OCI-LY7 (cell line): Measurements from ENCODE around the gene GABRA6. TPM values are rescaled to one million over a fixed set of nuclear protein-coding genes. Genes with fewer than 3 reads are reported as not detected.

Experiments used
- BruUV-seq: library from RNA; stranded (reverse); fragments of 400-500 nt; replicated peaks from 2 replicates; lab custom pipeline; 2021; lab: Mats Ljungman, UMichigan
- CTCF ChIA-PET: fragments of 300-600 bp; sonication (Branson Sonifier 250); formaldehyde crosslinking; loops from one replicate; lab custom pipeline; 2022; ENCODE audit warnings: antibody characterized with exemption; ENCODE audit not compliant: unreplicated experiment; lab: Charles Lee
- POLR2A ChIA-PET: fragments of 300-600 bp; sonication (Branson Sonifier 250); formaldehyde crosslinking; loops from one replicate; lab custom pipeline; 2022; ENCODE audit warnings: antibody characterized with exemption; lab: Charles Lee
- DNase-seq: peaks from one replicate; pipeline ENCODE4 v3.0.0-alpha.2; 2015; ENCODE audit warnings: low spot score
- H2AFZ ChIP-seq: fragments of 200-600 bp; sonication (generic), shearing (Covaris generic); 2 replicates; pipeline ENCODE4 v1.6.1; 2014; ENCODE audit warnings: mild to moderate bottlenecking, antibody characterized with exemption, low read length, moderate library complexity
- H3K27ac ChIP-seq: fragments of 200-600 bp; sonication (generic); 2 replicates; pipeline ENCODE4 v1.5.1; 2014; ENCODE audit warnings: mixed run types, low read depth, mild to moderate bottlenecking, moderate library complexity, low read length, inconsistent platforms; ENCODE audit not compliant: poor library complexity, severe bottlenecking
- H3K36me3 ChIP-seq: fragments of 200-600 bp; sonication (generic); 2 replicates; pipeline ENCODE4 v1.6.1; 2014; ENCODE audit warnings: mild to moderate bottlenecking, antibody characterized with exemption, low read length, moderate library complexity, mixed read lengths; ENCODE audit not compliant: insufficient read depth
- H3K4me1 ChIP-seq: fragments of 200-600 bp; sonication (generic); 2 replicates; pipeline ENCODE4 v1.5.1; 2014; ENCODE audit warnings: mild to moderate bottlenecking, low read length; ENCODE audit not compliant: insufficient read depth, poor library complexity, severe bottlenecking
- H3K4me2 ChIP-seq: fragments of 200-600 bp; sonication (generic); 2 replicates; pipeline ENCODE4 v1.6.1; 2014; ENCODE audit warnings: mild to moderate bottlenecking, low read length
- H3K4me3 ChIP-seq: fragments of 200-600 bp; sonication (generic); 2 replicates; pipeline ENCODE4 v1.5.1; 2014; ENCODE audit warnings: mild to moderate bottlenecking, low read depth, low read length; ENCODE audit not compliant: poor library complexity, severe bottlenecking
- H3K79me2 ChIP-seq: fragments of 200-600 bp; sonication (generic); 2 replicates; pipeline ENCODE4 v1.6.1; 2016; ENCODE audit warnings: low read depth, mild to moderate bottlenecking, low read length, moderate library complexity, mixed read lengths; ENCODE audit not compliant: insufficient read depth
- H3K9me2 ChIP-seq: fragments of 200-600 bp; sonication (generic); 2 replicates; pipeline ENCODE4 v1.6.1; 2016; ENCODE audit warnings: mild to moderate bottlenecking, low read length, mixed read lengths; ENCODE audit not compliant: insufficient read depth
- H3K9me3 ChIP-seq: fragments of 200-600 bp; sonication (generic); 2 replicates; pipeline ENCODE4 v1.6.1; 2014; ENCODE audit warnings: mild to moderate bottlenecking, mixed run types, low read length, mixed read lengths
- H4K20me1 ChIP-seq: fragments of 200-600 bp; sonication (generic); 2 replicates; pipeline ENCODE4 v1.6.1; 2014; ENCODE audit warnings: mild to moderate bottlenecking, antibody characterized with exemption, low read length, moderate library complexity, mixed read lengths; ENCODE audit not compliant: insufficient read depth
- EZH2phosphoT487 ChIP-seq: fragments of 200-600 bp; sonication (generic); IDR thresholded peaks from 2 replicates; pipeline ENCODE4 v1.6.1; 2018; ENCODE audit warnings: low read depth, borderline replicate concordance, mild to moderate bottlenecking, mixed run types, antibody characterized with exemption, low read length, moderate library complexity, mixed read lengths
- intact Hi-C: fragments of 100-400 bp; cut with micrococcal nuclease; formaldehyde crosslinking; loops from one replicate; pipeline ENCODE4 v1.10.0; 2022; ENCODE audit not compliant: unreplicated experiment
- total RNA-seq, 2 experiments: library from RNA; depleted of rRNA in 1 of 2; stranded (reverse); fragments of >200 nt in 1 of 2; shearing (Covaris generic) in 1 of 2; gene quantifications; 2 replicates each; pipeline ENCODE4 v1.2.3, GENCODE V29; 2014 to 2022
- TF ChIP-seq, protein P1 (sequence below): fragments of 200-600 bp; sonication (generic); conservative IDR thresholded peaks from 2 replicates; pipeline ENCODE4 v1.5.1; 2014; ENCODE audit warnings: mild to moderate bottlenecking, antibody characterized with exemption, low read length, moderate library complexity, mixed read lengths

The GABRA6 gene
- total RNA-seq, 2 experiments from 2014 or later, result not detected

DNA sequence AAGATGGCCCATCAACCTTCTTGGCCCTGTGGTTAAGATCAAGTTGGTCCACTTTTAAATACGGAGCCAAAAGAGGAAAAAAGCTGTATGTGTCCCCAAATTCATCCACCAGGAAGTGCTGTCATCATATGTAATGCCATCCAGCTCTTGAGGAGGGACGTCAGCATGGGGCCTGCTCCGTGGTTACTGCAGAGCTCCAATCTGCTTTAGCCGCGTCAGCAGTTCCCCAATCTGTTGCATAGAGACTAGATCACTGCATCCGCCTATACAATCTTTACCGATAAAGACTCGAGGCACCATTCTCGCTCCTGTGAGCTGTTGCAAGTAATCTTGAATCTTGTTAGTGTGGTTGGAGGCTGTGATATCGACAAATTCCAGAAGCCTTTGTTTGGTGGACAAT is 65.7 kb downstream of the GABRA6 start:
- Histone ChIP-seq H3K4me1 (no peaks in the 10 kb centered on the region), H3K9me3 (no peaks in the 10 kb centered on the region), H4K20me1 (no peaks in the 10 kb centered on the region), H3K9me2 (no peaks in the 10 kb centered on the region), H3K4me2 (no peak overlapping the region), H2AFZ (no peak overlapping the region), H3K36me3 (no peaks in the 10 kb centered on the region), H3K4me3 (no peak overlapping the region), H3K79me2 (no peaks in the 10 kb centered on the region), H3K27ac (no peak overlapping the region)
- CTCF ChIA-PET, result no interaction called here
- no peak for TF ChIP-seq EZH2phosphoT487
- TF ChIP-seq, protein P1, sequence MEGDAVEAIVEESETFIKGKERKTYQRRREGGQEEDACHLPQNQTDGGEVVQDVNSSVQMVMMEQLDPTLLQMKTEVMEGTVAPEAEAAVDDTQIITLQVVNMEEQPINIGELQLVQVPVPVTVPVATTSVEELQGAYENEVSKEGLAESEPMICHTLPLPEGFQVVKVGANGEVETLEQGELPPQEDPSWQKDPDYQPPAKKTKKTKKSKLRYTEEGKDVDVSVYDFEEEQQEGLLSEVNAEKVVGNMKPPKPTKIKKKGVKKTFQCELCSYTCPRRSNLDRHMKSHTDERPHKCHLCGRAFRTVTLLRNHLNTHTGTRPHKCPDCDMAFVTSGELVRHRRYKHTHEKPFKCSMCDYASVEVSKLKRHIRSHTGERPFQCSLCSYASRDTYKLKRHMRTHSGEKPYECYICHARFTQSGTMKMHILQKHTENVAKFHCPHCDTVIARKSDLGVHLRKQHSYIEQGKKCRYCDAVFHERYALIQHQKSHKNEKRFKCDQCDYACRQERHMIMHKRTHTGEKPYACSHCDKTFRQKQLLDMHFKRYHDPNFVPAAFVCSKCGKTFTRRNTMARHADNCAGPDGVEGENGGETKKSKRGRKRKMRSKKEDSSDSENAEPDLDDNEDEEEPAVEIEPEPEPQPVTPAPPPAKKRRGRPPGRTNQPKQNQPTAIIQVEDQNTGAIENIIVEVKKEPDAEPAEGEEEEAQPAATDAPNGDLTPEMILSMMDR, result no peak
- no TSS peak for BruUV-seq
- POLR2A ChIA-PET, result no interaction called here
- DNase-seq, result no peak
- intact Hi-C loops, result no loop called here

Other genes with a start within 250 kb of the GABRA6 start
- gene GABRB2, start 139.0 kb upstream of the GABRA6 start, total RNA-seq (2014; rRNA removed; shearing (Covaris generic)), result 1.4 and 2.3 TPM in 2 replicates
- gene GABRB2, start 139.0 kb upstream of the GABRA6 start, total RNA-seq (2022), result 5.1 and 5.5 TPM in 2 replicates
- not detected in 2 replicates for gene GABRA1, start 162.4 kb downstream of the GABRA6 start, total RNA-seq (2014; rRNA removed; shearing (Covaris generic))
- gene GABRA1, start 162.4 kb downstream of the GABRA6 start, total RNA-seq (2022), result not detected in 2 replicates